HG03095 (cell line): Measurements from ENCODE around the gene RNF217.

Experiments
- ATAC-seq: cut with Tn5 transposase; IDR thresholded peaks from one replicate; pipeline ENCODE4 v1.9.1; 2021; ENCODE audit warnings: moderate library complexity; ENCODE audit not compliant: unreplicated experiment

Gene RNF217

DNA sequence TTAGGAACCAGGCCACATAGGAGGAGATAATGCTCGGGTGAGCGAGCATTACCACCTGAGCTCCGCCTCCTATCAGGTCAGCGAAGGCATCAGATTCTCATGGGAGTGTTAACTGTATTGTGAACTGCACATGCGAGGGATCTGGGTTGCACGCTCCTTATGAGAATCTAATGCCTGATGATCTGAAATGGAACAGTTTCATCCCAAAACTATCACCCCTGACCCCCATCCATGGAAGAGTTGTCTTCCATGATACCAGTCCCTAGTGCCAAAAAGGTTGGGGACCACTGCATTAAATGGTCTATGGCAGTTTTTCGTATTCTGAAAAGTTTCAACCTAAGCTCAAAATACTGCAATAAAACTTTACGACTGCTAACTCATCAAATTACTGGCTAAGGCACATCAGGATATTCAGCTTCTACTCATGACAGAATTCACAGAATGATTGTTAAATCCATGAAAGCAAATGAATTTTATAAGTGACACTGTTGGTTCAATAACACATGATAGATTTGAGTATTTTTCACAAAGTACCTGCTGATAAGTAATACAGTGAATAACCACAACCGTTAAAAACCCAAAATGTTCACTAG is 25.9 kb downstream of the RNF217 start:
- no peak for ATAC-seq

DNA sequence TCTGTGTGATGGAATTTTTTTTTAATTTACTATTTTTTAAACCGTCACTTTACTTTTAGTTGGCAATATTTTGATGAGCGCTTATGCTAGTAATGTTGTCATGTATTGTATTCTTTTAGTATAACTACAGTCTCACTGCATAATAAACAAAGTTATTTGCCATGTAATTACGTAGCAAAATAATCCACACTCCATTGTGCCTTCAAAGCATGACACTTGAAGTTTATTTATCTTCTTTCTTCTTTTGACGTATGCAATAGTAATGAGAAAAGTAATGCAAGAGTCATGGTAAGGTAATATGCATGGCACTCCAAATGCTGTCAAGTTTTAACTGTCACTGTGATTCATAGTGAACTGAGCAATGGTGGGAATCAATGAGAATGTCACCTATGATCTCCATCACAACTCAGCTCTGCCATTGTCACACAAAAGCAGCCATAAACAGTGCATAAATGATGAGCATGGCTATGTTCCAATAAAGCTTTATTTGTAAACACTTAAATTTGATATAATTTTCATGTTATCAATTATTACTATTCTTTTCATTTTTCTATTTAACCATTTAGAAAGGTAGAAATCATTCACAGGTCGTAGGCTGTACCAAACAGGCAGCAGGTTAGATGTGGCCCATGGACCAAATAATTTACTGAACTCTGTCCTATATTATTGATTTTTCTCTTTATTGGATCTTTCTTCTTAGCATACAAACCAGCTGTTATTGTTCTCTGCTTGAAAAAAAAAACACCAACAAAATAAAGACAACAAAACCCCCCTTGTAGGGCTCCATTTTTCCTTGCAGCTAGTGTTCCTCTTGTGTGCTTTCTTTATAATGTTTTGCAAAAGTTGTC is 27.1 kb downstream of the RNF217 start:
- no peak for ATAC-seq

DNA sequence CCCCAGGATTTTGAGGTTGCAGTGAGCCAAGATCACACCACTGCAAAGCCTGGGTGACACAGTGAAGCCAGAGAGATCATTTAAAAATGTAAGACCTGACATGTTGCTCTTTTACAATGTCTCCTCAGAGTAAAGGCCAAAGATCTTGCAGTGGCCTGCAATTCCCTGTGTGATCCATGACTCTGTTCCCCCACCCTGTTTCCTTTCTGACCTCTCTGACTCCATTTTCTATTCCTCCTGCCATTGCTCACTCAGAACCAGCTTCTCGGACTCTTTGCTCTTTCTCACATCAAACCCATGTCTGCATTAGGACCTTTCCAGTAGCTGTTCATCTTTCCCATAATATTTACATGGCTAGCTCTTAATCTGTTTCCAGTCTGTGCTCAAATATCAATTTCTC is 28.8 kb downstream of the RNF217 start:
- no peak for ATAC-seq

DNA sequence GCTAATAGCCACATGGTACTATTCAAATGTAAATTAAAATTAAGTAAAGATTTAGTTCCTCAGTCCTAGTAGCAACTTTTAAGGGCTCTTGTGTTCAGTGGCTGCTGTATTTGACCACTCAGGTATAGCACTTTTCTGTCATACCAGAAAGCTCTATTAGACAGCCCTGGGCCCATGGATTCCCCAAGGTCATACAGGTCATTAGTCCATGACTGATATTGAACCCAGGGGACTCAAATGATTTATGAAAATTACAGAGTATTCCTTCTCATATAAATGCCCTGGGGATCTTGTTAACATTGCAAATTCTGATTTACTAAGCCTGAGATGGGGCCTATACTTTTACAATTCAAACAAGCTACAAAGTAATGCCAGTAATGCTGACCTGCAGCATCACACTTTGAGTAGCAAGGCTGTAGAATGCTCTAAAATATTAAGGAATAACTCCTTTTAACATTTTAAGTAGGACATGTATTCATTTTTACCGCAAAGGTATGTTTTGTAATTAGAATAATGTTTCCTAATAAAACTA is 29.6 kb downstream of the RNF217 start:
- ATAC-seq: no peak

DNA sequence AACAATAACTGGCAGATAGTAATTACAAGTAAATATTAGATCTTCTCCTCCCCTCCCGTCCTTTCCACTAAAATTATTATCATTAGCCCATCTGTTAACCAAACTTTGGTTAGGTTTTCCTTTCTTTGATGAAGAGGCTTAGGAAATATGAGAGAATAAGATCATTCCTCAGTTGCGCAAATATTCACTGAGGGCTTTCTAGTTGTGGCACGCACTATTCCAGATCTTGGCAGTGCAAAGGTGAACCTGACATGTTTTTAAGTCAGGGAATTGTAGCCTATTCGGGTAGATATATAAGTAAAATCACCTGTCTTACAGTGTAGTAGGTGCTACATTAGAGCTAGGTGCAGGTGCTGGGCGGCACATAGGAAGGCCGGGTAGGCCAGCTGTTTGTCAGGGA is 31.1 kb downstream of the RNF217 start:
- ATAC-seq: no peak

DNA sequence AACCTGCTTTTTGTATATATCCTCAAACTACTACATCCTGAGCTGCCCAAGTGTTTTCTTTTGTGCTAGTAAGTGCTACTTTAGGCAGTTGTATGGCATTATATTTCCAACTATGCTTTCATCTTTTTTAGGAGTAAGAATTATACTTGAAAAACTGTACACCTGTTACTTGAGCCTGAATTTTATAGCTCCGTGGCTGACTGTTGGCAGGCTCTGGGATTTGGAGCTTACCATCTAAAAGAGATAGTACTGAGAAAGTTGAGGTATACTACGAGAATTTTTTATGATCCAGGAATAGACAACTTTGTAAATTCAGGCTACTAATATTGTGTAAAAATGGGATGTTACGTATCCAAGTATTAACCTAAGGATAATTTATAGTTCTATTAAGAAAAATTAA is 32.4 kb downstream of the RNF217 start:
- ATAC-seq: no peak

DNA sequence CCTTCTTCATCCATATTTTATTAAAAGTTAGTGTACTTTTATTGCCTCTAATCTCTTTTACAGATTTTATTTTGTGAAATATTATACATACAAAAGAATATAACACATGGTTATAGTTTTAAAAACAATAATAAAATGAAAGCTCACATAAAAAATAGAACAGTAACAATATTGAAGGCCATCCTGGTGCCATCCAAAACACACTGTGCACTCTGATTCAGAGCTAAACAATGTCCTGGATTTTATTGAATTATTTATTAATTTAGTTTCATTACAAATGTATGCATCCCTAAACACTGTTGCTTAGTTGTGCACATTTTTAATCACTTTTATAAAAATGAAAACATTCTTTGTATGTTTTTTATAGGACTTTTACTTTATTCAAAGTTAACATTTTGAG is 32.9 kb downstream of the RNF217 start:
- ATAC-seq: no peak

DNA sequence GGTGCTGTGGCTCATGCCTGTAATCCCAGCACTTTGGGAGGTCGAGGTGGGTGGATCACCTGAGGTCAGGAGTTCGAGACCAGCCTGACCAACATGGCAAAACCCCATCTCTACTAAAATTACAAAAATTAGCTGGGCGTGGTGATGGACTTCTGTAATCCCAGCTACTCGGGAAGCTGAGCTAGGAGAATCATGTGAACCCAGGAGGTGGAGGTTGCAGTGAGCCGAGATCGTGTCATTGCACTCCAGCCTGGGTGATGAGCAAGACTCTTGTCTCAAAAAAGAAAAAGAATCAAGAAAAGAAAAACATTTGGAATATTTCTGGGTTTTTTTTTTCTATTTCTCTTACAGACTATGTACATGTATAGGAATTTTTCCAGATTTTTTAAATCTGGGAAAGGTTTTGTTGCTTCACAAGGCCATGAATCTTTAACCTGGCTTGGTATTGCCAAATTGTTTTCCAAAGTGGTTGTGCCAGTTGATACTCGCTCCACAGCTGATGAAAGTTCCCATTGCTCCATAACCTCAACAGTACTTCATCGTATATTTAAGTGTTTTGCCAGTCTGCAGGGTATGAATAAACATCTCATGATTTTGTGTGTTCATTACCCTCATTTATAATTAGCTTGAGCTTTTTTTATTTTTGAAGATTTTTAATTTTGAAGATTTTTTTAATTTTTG is 33.5 kb downstream of the RNF217 start:
- no peak for ATAC-seq

DNA sequence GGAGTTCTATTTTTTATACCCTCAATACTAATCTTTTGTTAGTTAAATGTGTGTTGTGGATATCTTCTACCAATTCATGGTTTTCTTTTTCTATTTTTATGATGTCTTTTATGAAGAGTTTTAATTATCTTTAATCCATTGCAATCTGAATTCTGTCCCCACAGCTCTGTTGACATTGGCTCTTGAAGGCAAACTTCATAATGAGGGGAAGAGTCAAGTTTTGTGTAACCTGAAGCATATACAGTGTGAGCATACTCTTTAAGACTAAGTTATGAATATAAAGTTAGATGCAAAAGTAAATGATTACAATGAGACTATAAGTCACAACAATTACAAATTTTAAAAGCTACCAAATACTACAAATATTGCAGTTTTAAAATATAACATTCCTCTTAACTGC is 34.2 kb downstream of the RNF217 start:
- no peak for ATAC-seq

DNA sequence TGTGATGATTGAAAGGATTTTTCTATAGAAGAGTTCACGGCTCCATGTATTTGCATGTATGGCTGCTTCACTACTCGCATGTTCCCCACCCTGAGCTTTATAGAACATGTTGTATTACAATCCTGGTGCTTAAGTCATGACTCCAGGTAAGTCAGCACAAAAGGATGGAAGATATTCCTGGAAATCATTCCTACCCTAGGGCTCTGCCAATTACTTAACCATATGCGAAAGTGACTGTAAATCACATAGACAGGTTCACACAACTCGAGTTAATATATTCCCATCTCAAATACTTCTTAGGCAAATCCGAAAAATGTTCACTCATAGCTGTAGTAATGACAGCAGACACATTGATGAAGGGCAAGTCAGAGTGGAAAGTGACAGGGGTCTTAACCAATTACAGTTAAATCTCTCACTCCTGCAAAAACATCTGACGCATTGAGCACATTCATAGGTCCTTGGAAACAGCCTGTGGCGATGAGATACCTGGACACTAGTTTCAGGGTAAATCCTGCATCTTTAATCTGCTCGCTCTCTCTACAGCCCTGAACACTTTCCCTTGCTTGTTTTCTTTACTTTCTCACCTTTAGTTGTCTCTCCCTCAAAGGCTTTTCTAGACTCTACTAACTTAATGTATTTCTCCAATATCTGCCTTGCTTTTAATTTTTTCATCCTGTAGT is 35.1 kb downstream of the RNF217 start:
- no peak for ATAC-seq

DNA sequence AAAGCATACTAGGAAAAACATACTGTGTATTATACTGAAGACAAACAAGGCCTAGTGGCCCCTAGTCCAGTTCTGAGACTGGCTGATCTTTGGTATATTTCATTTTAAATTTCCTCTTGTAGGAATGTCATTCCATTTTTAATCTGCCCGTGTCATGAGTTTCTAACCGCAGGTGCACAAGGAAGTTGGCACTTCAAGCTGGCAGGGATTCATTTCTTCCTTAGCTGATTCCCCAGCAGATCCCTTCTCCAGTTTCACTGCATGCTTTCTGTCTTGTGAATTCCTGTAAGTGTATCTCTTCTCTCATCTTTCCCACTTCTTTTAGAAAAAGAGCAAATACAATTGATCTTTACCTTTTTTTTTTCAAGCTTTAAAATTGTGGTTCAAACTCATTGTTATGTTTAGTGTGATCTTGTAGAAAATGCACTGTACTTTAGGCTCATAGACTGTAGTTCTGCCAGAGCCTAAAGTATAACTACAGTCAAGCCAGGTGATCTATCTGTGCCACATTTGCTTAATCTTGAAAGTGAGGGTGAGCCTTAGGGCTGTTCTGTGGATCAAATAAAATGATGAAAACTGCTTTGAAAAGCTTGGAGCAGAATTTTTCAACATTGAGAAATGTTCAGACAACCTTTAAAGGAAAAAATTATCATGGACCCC is 37.0 kb downstream of the RNF217 start:
- ATAC-seq: no peak

DNA sequence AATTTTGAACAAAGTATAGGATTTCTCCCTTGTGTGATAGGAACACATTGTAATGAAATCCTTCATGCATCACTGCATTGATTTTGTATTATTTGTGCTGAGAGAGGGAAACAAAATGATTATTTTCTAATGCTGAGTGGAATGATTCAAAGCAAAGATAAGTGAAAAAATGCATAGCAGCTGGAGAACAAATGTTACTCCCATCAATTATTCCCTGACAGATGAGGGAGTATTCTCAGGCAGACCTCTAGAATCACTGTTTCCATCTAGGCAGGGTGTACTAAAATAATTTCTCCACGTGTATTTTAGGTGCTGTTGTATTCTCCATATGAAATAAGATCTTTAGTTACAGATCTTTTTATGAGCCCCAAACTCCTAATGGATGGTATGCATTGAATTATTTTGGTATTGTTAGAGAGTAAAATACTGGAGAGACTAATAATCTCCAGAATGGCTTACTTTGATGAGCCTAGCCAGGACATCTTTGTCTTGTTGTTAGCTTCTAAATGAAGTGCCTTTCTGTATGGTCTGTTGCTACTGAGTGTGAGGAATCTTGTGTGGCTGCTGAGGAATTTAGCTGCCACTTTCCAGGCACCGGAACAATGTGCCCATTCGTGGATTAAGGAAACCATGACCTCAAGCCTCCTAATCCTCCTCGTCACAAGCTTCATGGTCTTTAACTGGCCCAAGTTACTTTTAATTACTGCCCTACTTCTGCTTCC is 39.6 kb downstream of the RNF217 start:
- no peak for ATAC-seq

DNA sequence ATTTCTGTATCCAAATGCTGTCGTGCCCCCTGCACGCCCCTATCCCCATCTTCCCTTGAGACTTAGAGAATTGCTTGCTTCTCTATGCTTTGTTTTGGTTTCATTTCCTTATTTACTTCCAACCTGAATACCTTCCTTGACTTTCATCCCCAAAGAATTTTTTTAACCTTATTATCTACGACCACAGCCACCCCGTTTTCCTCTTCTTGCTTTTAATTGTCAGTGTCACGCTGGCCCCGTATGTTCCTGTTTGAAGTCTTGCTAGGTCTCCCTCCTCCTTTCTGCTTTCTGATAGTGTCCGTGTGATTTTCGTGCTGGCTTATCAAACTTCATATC is 40.1 kb downstream of the RNF217 start:
- ATAC-seq: no peak

DNA sequence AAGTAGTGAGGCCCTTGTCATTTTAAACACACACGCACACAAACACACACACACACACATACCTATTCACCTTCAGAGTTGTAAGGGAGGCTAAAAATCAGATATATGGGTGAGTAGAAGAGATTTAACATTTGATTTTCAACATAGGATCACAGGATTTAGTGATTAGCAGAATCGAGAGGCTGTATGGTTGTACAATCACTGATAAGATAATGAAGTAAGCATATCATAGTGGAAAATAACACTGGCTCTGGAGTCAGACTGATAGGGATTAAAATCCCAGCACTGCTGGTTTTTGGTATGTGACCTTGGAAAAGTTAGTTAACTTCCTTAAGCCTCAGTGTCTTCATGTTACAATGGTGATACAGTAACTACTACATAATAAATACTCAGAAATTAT is 40.8 kb downstream of the RNF217 start:
- no peak for ATAC-seq

DNA sequence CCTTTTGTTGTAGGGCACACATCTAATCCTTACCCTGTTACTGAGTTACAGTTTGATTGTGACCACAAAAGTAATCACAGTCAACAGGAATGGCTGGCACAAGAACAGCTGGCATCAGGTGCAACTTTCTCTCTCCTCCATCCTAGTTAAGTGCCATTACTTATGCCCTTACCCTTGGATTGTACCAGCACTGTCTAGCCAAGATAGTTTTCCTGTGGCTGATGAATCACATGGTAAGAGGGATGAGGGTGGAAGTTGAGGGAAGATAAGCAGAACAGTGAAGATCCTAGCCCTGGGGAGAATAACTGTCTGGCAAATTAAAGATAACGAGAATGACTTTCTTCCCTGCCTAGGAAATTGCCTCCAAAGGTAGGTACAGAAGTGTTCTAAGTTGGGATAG is 42.0 kb downstream of the RNF217 start:
- ATAC-seq: no peak

DNA sequence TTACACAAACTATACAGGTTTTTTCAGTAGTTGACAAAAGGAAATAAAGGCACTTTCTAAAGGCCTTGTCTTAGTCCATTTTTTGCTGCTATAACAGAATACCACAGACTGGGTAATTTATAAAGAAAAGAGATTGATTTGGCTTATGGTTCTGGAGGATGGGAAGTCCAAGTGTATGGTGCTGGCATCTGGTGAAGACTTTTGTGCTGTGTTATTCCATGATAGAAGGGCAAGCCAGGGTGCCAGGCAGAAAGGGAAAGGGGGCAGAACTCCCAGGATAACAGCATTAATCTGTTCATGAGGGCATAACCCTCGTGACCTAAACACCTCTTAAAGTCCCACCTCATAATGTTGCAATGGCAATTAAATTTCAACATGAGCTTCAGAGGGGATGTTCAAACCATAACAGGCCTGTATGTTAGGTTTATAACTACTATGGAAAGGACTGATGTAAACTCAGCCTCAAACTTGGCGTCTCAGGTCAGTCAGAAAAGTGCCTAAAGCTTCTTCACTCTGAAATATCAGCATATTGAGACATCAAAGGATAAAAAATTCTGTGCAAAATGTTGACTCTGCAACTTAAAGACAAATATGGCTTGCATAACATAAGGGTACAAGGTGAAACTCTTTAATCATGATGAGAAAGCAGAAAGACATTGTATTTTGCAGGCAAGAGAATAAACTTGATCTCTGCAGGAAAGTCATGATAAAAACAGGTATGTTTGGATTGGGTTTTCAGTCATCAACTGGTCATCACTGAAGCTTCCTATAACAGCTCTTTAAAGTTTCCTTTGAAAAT is 42.8 kb downstream of the RNF217 start:
- ATAC-seq: no peak

DNA sequence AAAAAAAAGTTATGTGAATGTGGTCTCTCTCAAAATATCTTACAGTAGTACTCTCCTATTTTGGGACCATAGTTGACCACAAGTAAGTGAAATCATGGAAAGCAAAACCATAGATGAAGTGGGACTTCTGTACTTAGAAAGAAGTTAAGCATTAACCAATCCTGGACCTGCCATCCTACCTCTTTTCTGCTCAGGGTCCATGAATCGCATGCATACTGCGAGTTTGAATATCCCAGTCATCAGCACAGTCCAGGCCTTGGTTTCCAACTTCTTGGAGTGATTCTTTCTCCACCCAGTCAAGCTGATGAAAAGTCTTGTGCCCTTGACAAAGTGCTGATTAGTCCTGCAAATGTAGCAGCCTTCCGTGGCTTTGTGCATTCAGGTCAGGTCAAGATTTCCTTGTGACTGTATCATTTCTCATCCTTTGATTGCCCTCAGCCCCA is 46.0 kb downstream of the RNF217 start:
- no peak for ATAC-seq

DNA sequence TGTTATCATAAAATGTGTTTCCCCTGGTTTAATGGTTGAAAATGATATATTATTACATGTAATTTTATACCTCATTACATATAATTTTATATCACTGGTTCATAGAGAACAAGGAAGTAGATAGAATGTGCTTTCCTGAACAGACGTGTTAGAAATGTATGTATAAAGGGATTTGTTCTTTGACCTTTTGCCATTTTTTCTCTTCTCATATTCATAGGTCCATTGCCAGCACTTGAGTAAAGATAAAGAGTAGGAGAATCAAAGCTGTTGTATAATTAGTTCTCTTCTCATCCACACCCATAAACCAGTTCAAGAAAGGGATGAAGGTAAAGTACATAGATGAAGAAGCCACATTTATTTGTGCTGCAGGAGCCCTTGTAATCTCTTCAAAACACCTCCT is 46.7 kb downstream of the RNF217 start:
- ATAC-seq: no peak

DNA sequence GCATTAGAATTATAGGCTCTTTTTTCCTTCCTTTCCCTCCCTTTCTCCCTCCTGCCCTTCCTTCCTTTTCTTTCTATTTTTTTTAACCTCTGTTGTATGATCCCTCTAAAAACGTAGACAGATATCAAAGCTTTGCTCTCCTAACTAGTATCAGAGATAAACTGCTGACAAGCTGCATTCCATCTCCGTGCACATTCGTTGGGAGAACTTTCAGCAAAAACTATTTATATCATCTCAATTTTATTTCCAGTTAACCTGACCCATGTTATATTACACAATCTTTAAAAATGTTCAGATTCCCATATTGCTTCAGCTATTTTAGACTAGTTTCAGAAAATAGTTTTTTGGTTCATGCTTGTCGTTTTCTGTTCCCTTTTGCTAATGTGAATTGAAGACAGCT is 47.3 kb downstream of the RNF217 start:
- no peak for ATAC-seq
